OCI-LY3 (cell line): ENCODE data around the gene EIF3L.

ENCODE experiments used
- CTCF ChIP-seq: fragments of 200-600, 300-600 bp; sonication (generic); IDR thresholded peaks from 2 replicates; pipeline ENCODE4 v1.5.1; 2014; ENCODE audit warnings: antibody characterized with exemption, low read length, low read depth
- EZH2phosphoT487 ChIP-seq: fragments of 200-600 bp; shearing (Covaris generic); IDR thresholded peaks from 2 replicates; pipeline ENCODE4 v1.6.1; 2018; ENCODE audit warnings: antibody characterized with exemption, mixed run types, low read depth

GRCh38 chr22:37896181-37896592 lies 47.0 kb downstream of the EIF3L start:
- no peak for TF ChIP-seq CTCF
- TF ChIP-seq EZH2phosphoT487, result no peak
